GM21390 (cell line): ENCODE measurements around the gene ELL2.
"Not testable (repeated sequence)": the region's sequence is repeated elsewhere in the genome, so short reads cannot be mapped to it uniquely, and the experiment has no call there.

Source experiments
- ATAC-seq: cut with Tn5 transposase; IDR thresholded peaks from one replicate; pipeline ENCODE4 v1.9.1; 2021; ENCODE audit not compliant: unreplicated experiment

ELL2 gene

GRCh38 chr5:95841914-95842812 lies 119.5 kb downstream of the ELL2 start:
- no peak for ATAC-seq

GRCh38 chr5:95840956-95841705 lies 120.5 kb downstream of the ELL2 start:
- ATAC-seq: no peak

GRCh38 chr5:95839658-95840057 lies 122.0 kb downstream of the ELL2 start:
- ATAC-seq: no peak

- ATAC-seq: no peak
Observed at GRCh38 chr5:95838556-95838955, 123.1 kb downstream of the ELL2 start.

DNA sequence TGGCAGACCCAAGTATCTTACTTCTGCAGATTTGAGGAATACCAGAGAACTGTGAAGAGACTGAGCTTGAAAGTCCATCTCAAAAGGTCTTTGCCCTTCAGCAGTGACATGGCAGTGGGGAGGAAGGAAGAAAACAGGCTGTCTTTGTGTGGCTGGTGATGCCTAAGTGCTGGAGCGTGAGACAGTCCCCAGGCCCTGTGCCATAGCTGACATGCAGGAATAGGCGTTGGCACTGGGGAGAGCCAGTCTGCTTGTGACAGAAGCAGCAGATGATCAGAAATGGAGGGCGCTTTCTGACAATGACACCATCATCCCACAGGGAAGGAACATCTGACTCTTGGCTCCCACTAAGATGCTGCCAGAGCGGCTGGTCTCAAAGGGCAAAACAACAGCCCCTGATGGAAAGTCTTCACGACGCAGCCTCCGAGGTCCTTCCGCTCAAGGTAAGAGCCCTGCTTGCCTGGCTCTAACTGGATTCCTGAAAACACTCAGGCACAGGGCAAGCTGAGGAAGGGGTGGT lies 123.6 kb downstream of the ELL2 start:
- no peak for ATAC-seq

GRCh38 chr5:95837492-95837891 lies 124.2 kb downstream of the ELL2 start:
- no peak for ATAC-seq

DNA sequence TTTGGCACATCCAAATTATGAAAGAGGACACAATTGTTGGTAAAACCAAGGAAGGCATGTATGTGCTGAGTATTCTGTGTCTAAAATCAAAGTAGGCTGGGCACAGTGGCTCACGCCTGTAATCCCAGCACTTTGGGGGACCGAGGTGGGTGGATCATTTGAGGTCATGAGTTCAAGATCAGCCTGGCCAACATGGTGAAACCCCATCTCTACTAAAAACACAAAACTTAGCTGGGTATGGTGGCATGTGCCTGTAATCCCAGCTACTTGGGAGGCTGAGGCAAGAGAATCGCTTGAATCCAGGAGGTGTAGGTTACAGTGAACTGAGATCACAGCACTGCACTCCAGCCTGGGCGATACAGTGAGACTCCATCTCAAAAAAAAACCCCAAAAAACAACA lies 124.7 kb downstream of the ELL2 start:
- not testable (repeated sequence) for ATAC-seq

DNA sequence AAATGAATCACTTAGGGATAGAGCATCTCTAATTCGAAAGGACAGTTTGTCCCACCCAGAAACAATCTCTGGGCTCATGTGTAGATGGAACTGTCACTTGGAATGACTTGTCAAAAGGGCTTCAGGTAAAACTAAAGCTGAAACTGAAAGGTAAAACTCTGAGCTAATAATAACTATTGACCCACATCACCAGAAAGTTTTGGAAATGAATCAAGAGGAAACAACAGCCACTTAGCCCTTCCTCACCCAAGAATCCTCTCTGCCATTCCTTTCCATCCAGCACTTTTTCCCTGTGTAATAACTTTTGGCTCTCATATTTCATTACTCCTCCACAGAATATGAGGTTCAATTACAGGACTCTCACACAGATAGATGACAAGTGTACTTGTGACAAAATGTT lies 125.1 kb downstream of the ELL2 start:
- no peak for ATAC-seq

DNA sequence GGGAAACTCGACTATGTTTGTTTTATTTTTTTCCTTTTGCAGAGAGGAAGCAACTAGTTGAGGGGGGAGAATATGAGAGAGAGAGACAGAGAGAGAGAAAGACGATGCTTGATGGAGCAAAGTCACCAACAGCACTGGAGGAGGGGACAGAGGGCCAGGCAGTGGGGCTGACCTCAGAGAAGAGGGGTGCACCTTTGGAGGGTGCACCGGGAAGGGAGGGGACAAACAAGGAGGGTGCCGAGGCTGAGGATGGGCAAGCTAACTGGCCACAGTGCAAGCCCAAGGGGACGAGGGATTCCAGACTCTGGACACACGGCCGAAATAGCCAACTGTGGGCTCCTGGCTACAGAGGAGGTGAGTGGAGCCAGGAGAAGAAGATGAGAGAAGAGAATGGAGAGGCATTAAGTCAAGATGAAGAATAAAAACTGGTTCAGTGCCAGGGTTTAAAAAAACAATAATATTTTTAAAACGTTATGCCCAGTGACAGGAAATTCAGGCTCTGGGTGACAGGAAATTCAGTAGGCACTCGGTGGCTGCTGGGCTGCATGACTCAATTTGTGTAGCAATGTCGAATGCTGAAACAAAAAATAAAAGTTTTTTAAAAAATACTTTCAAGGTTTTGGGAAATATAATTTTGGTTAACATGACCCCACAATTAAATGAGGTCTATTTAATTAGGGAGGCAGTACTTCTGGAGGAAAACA lies 125.8 kb downstream of the ELL2 start:
- ATAC-seq: no peak
